Liver (tissue), 3 donors: ENCODE data around the gene IL10.

ENCODE experiments used
- EGR1 ChIP-seq, 2 donors: IDR thresholded peaks; 2 replicates each; pipeline ENCODE4 v1.6.1; 2016 to 2018; ENCODE audit warnings: antibody characterized with exemption in 2 of 2, low read depth in 2 of 2
- FOXA1 ChIP-seq: IDR thresholded peaks from 2 replicates; pipeline ENCODE4 v1.6.1; 2016; ENCODE audit warnings: antibody characterized with exemption
- HNF4G ChIP-seq: IDR thresholded peaks from 2 replicates; pipeline ENCODE4 v1.6.1; 2016; ENCODE audit warnings: antibody characterized with exemption
- JUND ChIP-seq, 2 donors: IDR thresholded peaks; 2 replicates each; pipeline ENCODE4 v1.6.1; 2016; ENCODE audit warnings: antibody characterized with exemption in 2 of 2
- RAD21 ChIP-seq, 2 donors: IDR thresholded peaks; 2 replicates each; pipeline ENCODE4 v1.6.1; 2016; ENCODE audit warnings: antibody characterized with exemption in 2 of 2, mild to moderate bottlenecking in 2 of 2
- RXRA ChIP-seq, 2 donors: IDR thresholded peaks; 2 replicates each; pipeline ENCODE4 v1.6.1; 2017 to 2018; ENCODE audit warnings: antibody characterized with exemption in 2 of 2, mild to moderate bottlenecking in 1 of 2
- TAF1 ChIP-seq: conservative IDR thresholded peaks from 2 replicates; pipeline ENCODE4 v1.6.1; 2016; ENCODE audit warnings: antibody characterized with exemption, mild to moderate bottlenecking
- TF ChIP-seq, protein P1 (sequence below): fragments of 150-350 bp; IDR thresholded peaks from 2 replicates; pipeline ENCODE4 v1.5.1; 2017; ENCODE audit warnings: improper control_type of control experiment, low read depth, low read length; ENCODE audit not compliant: missing input control
- TF ChIP-seq, protein P2 (sequence below): IDR thresholded peaks from 2 replicates; pipeline ENCODE4 v1.6.1; 2016; ENCODE audit warnings: antibody characterized with exemption, mild to moderate bottlenecking
- TF ChIP-seq, protein P3 (sequence below): IDR thresholded peaks from 2 replicates; pipeline ENCODE4 v1.6.1; 2016; ENCODE audit warnings: antibody characterized with exemption
- TF ChIP-seq, protein P4 (sequence below): IDR thresholded peaks from 2 replicates; pipeline ENCODE4 v1.6.1; 2016; ENCODE audit warnings: antibody characterized with exemption
- TF ChIP-seq, protein P5 (sequence below): IDR thresholded peaks from 2 replicates; pipeline ENCODE4 v1.6.1; 2016; ENCODE audit warnings: antibody characterized with exemption
- donor health status: healthy.
- donor health status: healthy.

DNA sequence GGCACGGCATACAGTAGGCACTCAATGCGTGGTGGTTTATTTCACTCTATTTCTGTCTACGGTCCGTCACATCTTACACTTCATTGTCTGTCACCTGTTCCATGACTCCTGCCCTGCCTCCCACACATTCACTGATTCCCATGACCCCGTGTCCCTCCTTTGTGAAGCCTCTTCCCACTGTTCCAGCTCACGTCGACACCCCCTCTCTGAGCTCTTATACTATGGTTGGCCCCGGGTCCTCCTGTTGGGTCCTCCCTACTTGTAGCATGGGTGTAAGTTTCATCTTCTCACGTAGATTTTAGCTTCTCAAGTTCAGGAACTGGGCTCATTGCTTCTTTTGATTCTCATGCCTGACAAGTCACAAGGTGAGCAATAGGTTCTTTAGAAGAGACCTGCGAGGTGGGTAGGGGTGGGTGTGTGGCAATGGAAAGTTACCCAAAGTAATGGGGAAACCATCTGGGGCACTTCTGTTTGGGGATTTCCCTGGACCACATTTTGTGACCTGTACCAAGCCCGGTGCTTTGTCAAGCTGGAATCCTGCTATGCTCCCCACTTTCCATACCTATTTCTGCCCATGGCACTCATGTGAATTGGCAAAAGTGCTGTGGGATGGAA is 22.1 kb upstream of the IL10 start:
- TF ChIP-seq, protein P1, sequence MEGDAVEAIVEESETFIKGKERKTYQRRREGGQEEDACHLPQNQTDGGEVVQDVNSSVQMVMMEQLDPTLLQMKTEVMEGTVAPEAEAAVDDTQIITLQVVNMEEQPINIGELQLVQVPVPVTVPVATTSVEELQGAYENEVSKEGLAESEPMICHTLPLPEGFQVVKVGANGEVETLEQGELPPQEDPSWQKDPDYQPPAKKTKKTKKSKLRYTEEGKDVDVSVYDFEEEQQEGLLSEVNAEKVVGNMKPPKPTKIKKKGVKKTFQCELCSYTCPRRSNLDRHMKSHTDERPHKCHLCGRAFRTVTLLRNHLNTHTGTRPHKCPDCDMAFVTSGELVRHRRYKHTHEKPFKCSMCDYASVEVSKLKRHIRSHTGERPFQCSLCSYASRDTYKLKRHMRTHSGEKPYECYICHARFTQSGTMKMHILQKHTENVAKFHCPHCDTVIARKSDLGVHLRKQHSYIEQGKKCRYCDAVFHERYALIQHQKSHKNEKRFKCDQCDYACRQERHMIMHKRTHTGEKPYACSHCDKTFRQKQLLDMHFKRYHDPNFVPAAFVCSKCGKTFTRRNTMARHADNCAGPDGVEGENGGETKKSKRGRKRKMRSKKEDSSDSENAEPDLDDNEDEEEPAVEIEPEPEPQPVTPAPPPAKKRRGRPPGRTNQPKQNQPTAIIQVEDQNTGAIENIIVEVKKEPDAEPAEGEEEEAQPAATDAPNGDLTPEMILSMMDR = no peak
- TF ChIP-seq RAD21 (IDR thresholded peaks at IDR 0.05) = no peak
- no peak for TF ChIP-seq FOXA1
- TF ChIP-seq, protein P2, sequence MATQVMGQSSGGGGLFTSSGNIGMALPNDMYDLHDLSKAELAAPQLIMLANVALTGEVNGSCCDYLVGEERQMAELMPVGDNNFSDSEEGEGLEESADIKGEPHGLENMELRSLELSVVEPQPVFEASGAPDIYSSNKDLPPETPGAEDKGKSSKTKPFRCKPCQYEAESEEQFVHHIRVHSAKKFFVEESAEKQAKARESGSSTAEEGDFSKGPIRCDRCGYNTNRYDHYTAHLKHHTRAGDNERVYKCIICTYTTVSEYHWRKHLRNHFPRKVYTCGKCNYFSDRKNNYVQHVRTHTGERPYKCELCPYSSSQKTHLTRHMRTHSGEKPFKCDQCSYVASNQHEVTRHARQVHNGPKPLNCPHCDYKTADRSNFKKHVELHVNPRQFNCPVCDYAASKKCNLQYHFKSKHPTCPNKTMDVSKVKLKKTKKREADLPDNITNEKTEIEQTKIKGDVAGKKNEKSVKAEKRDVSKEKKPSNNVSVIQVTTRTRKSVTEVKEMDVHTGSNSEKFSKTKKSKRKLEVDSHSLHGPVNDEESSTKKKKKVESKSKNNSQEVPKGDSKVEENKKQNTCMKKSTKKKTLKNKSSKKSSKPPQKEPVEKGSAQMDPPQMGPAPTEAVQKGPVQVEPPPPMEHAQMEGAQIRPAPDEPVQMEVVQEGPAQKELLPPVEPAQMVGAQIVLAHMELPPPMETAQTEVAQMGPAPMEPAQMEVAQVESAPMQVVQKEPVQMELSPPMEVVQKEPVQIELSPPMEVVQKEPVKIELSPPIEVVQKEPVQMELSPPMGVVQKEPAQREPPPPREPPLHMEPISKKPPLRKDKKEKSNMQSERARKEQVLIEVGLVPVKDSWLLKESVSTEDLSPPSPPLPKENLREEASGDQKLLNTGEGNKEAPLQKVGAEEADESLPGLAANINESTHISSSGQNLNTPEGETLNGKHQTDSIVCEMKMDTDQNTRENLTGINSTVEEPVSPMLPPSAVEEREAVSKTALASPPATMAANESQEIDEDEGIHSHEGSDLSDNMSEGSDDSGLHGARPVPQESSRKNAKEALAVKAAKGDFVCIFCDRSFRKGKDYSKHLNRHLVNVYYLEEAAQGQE = no peak
- TF ChIP-seq HNF4G = no peak
- no peak for TF ChIP-seq TAF1
- TF ChIP-seq, protein P3, sequence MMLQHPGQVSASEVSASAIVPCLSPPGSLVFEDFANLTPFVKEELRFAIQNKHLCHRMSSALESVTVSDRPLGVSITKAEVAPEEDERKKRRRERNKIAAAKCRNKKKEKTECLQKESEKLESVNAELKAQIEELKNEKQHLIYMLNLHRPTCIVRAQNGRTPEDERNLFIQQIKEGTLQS = no peak
- TF ChIP-seq, protein P4, sequence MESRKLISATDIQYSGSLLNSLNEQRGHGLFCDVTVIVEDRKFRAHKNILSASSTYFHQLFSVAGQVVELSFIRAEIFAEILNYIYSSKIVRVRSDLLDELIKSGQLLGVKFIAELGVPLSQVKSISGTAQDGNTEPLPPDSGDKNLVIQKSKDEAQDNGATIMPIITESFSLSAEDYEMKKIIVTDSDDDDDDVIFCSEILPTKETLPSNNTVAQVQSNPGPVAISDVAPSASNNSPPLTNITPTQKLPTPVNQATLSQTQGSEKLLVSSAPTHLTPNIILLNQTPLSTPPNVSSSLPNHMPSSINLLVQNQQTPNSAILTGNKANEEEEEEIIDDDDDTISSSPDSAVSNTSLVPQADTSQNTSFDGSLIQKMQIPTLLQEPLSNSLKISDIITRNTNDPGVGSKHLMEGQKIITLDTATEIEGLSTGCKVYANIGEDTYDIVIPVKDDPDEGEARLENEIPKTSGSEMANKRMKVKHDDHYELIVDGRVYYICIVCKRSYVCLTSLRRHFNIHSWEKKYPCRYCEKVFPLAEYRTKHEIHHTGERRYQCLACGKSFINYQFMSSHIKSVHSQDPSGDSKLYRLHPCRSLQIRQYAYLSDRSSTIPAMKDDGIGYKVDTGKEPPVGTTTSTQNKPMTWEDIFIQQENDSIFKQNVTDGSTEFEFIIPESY = no peak
- no peak for TF ChIP-seq JUND (IDR thresholded peaks at IDR 0.05)
- no peak for TF ChIP-seq RXRA (IDR thresholded peaks at IDR 0.05)
- TF ChIP-seq, protein P5, sequence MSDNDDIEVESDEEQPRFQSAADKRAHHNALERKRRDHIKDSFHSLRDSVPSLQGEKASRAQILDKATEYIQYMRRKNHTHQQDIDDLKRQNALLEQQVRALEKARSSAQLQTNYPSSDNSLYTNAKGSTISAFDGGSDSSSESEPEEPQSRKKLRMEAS = no peak
- no peak for TF ChIP-seq EGR1 (IDR thresholded peaks at IDR 0.05; ENCODE audit: low read depth in 2 of 2)
